Bronchial epithelial cell (primary cell): ENCODE measurements around the gene FSIP2. TPM values are rescaled to one million over a fixed set of nuclear protein-coding genes. Genes with fewer than 3 reads are reported as not detected.
"Not testable (repeated sequence)": the region's sequence is repeated elsewhere in the genome, so short reads cannot be mapped to it uniquely, and the experiment has no call there.

ENCODE experiments used
- DNase-seq: peaks from one replicate; pipeline ENCODE4 v3.0.0-alpha.2; 2010; ENCODE audit warnings: low read depth
- FAIRE-seq: peaks from 2 replicates; lab custom pipeline; 2011; peaks lifted over from hg19 to GRCh38; lab: Jason Lieb, UNC
- H3K27me3 ChIP-seq: 2 replicates; pipeline ENCODE4 v1.5.1; 2011; ENCODE audit warnings: low read length; ENCODE audit not compliant: control insufficient read depth, insufficient read depth
- H3K36me3 ChIP-seq: 2 replicates; pipeline ENCODE4 v1.5.1; 2011; ENCODE audit warnings: low read length; ENCODE audit not compliant: control insufficient read depth, insufficient read depth
- H3K4me3 ChIP-seq: 2 replicates; pipeline ENCODE4 v1.5.1; 2011; ENCODE audit warnings: mild to moderate bottlenecking, low read depth, low read length, control low read depth
- total RNA-seq: library from RNA; depleted of rRNA; stranded (reverse); fragments of >200 nt; gene quantifications from 2 replicates; pipeline ENCODE4 v1.2.1, GENCODE V29; 2014
- TF ChIP-seq, protein P1 (sequence below): IDR thresholded peaks from 2 replicates; pipeline ENCODE4 v1.5.1; 2011; ENCODE audit warnings: mild to moderate bottlenecking, moderate library complexity, low read length, control low read depth, inconsistent platforms; ENCODE audit not compliant: insufficient read depth, severe bottlenecking

FSIP2 gene
- total RNA-seq, 1 donor from 2014 or later: 0.26 TPM

DNA sequence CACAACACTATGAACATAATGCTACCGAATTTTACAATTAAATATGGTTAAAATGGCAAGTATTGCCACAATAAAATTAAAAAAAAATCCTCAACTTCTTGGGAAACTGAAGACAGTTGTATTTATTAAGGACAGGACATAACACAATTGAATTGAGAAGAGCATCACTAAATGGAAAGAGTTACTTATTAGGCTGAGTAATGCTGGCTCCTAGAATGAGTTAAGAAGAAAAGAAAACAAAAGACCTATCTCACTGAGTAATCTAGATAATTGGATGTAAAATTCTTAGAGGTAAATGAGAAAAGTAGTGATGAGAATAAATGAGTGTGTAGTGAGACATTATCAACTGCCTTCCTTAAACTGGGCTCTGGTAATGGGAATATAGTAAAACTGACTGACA is 121.7 kb downstream of the FSIP2 start:
- no peaks in the 10 kb centered on the region for H3K27me3 ChIP-seq
- no peaks in the 10 kb centered on the region for H3K36me3 ChIP-seq
- FAIRE-seq (no peak), DNase-seq (no peak)
- TF ChIP-seq, protein P1, sequence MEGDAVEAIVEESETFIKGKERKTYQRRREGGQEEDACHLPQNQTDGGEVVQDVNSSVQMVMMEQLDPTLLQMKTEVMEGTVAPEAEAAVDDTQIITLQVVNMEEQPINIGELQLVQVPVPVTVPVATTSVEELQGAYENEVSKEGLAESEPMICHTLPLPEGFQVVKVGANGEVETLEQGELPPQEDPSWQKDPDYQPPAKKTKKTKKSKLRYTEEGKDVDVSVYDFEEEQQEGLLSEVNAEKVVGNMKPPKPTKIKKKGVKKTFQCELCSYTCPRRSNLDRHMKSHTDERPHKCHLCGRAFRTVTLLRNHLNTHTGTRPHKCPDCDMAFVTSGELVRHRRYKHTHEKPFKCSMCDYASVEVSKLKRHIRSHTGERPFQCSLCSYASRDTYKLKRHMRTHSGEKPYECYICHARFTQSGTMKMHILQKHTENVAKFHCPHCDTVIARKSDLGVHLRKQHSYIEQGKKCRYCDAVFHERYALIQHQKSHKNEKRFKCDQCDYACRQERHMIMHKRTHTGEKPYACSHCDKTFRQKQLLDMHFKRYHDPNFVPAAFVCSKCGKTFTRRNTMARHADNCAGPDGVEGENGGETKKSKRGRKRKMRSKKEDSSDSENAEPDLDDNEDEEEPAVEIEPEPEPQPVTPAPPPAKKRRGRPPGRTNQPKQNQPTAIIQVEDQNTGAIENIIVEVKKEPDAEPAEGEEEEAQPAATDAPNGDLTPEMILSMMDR: no peak
- H3K4me3 ChIP-seq: no peak overlapping the region

DNA sequence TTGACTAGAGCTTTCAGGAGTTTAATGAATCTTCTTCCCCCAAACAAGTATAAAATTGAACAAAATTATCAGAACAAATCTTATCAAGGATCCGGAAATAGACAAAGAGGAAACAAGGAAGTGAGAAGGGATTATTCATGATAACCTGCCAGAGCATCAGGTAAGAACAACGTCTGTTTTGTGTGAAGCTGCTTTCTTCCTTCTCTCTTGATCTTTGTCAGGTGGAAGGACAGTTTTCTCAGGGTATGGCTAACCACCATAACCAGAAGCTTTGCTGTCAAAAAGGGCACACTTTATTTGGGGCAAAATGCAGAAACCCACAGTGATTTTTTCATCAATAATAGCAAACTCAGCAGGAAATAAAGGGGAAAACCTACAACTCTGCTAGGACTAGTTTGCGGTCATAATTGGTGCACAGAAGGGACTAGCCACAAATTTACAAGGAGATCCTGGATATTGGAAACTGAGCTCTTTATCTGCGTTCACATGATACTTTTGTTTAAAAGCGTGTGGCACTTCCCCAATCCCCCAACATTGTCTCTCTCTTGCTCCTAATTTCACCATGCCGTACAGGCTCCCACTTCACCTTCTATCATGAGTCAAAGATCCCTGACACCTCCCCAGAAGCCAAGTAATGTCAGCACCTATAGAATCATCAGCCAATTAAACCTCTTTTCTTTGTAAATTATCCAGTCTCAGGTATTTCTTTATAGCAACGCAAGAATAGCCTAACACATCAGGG is 124.2 kb downstream of the FSIP2 start:
- FAIRE-seq (no peak), DNase-seq (no peak)
- no peaks in the 10 kb centered on the region for H3K27me3 ChIP-seq
- TF ChIP-seq, protein P1: no peak
- H3K4me3 ChIP-seq: no peak overlapping the region
- no peaks in the 10 kb centered on the region for H3K36me3 ChIP-seq

GRCh38 chr2:185864468-185865260 is 126.1 kb downstream of the FSIP2 start:
- not testable (repeated sequence) for H3K4me3 ChIP-seq, H3K36me3 ChIP-seq, FAIRE-seq, H3K27me3 ChIP-seq, DNase-seq

GRCh38 chr2:185875136-185875931 is 136.7 kb downstream of the FSIP2 start:
- H3K27me3 ChIP-seq: no peaks in the 10 kb centered on the region
- no peak overlapping the region for H3K4me3 ChIP-seq
- TF ChIP-seq, protein P1: no peak
- no peaks in the 10 kb centered on the region for H3K36me3 ChIP-seq
- FAIRE-seq (no peak), DNase-seq (no peak)

- TF ChIP-seq, protein P1: no peak
- no peaks in the 10 kb centered on the region for H3K36me3 ChIP-seq
- no peak overlapping the region for H3K4me3 ChIP-seq
- DNase-seq (no peak), FAIRE-seq (no peak)
- H3K27me3 ChIP-seq: no peaks in the 10 kb centered on the region
Observed at GRCh38 chr2:185876234-185876633, 137.6 kb downstream of the FSIP2 start.

- FAIRE-seq: no peak
- no peaks in the 10 kb centered on the region for H3K36me3 ChIP-seq
- no peak overlapping the region for H3K4me3 ChIP-seq
- no peak for DNase-seq
- no peaks in the 10 kb centered on the region for H3K27me3 ChIP-seq
- TF ChIP-seq, protein P1: no peak
Observed at GRCh38 chr2:185880396-185880795, 141.8 kb downstream of the FSIP2 start.
